ENCODE measurements around the gene CABLES2.

DNA sequence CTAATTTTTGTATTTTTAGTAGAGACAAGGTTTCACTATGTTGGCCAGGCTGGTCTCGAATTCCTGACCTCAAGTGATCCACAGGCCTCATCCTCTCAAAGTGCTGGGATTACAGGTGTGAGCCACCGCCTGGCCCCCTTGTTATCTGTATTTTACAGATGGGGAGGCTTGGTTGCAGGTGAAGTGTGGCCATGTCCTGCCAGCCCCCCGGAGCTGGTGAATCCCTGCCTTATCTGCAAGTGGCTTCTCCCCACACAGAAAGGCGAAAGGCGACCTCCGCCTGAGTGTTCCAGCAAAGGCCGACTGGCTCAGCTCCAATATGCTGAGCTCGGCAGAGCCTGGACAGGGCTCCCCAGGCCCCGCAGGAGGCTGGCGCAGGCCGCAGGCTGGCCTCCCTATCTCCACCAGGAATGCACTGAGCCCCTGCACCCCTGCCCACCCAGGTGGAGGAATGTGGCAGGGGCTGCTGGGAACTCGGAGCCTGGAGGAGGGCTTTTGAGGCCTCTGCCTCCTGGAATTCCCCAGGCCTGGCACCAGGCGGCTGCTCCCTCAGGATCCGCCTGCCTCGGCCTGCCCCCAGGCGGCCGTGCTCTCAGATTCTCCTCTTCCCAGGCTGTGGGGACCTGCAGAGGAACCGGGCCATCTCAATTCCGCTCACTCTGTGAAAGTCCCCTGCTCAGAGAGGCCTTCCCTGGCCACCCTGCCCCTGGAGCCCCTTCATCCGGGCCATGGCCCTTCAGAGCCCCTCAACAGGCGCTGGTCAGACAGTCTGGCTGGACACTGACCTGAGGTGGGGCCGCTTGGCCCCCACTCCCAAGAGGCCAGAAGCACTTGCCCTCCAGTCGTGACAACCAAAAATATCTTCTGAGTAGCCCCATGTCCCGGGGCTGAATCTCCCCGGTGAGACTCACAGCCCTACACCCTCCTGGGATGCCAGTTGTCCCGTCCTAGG lies 30.7 kb downstream of the CABLES2 start:
- no peak for TF ChIP-seq CTCF (IDR thresholded peaks at IDR 0.05; ENCODE audit: low read depth, low read length)
- no peak for TF ChIP-seq EZH2phosphoT487 (IDR thresholded peaks at IDR 0.05; ENCODE audit: low read depth)
